ENCODE data around the gene PTGES3.
"Not testable (repeated sequence)": the region's sequence is repeated elsewhere in the genome, so short reads cannot be mapped to it uniquely, and the experiment has no call there.

GRCh38 chr12:56704522-56704921, 16.4 kb upstream of the PTGES3 start:
- not testable (repeated sequence) for TF ChIP-seq CTCF, POLR2A (IDR thresholded peaks at IDR 0.05)
